Fibroblast of pulmonary artery (primary cell): Measurements from ENCODE around the gene RPTOR.
A peak's percentile ranks its signal among the peaks of the same experiment; 100 is the strongest.

ENCODE experiments used
- DNase-seq: peaks from one replicate; pipeline ENCODE4 v3.0.0-alpha.2; 2010; ENCODE audit warnings: low read depth
- H3K4me3 ChIP-seq: replicated peaks from 2 replicates; pipeline ENCODE4 v1.5.1; 2011; ENCODE audit warnings: low read depth, mild to moderate bottlenecking, control low read depth, low read length, moderate library complexity
- TF ChIP-seq, protein P1 (sequence below): IDR thresholded peaks from 2 replicates; pipeline ENCODE4 v1.5.1; 2011; ENCODE audit warnings: mild to moderate bottlenecking, control low read depth, low read length, inconsistent platforms; ENCODE audit errors: missing control alignments

Gene RPTOR

DNA sequence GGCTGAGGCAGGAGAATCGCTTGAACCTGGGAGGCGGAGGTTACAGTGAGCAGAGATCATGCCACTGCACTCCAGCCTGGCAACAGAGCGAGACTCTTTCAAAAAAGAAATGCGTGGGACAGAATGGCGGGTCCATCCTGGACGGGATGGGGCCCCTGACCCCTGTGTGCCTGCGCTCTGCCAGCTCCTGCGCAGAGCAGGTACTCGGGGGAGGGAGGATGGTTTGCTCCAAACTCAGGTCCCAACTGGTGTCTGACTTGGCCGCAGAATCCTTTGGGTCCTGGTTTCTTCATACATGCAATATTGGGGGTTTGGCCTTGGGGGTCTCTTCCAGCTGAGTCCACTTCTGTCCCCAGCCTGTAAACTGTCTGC, 457.4 kb downstream of the RPTOR start:
- no peak for DNase-seq
- no peak overlapping the region for H3K4me3 ChIP-seq
- TF ChIP-seq, protein P1, sequence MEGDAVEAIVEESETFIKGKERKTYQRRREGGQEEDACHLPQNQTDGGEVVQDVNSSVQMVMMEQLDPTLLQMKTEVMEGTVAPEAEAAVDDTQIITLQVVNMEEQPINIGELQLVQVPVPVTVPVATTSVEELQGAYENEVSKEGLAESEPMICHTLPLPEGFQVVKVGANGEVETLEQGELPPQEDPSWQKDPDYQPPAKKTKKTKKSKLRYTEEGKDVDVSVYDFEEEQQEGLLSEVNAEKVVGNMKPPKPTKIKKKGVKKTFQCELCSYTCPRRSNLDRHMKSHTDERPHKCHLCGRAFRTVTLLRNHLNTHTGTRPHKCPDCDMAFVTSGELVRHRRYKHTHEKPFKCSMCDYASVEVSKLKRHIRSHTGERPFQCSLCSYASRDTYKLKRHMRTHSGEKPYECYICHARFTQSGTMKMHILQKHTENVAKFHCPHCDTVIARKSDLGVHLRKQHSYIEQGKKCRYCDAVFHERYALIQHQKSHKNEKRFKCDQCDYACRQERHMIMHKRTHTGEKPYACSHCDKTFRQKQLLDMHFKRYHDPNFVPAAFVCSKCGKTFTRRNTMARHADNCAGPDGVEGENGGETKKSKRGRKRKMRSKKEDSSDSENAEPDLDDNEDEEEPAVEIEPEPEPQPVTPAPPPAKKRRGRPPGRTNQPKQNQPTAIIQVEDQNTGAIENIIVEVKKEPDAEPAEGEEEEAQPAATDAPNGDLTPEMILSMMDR = no peak

DNA sequence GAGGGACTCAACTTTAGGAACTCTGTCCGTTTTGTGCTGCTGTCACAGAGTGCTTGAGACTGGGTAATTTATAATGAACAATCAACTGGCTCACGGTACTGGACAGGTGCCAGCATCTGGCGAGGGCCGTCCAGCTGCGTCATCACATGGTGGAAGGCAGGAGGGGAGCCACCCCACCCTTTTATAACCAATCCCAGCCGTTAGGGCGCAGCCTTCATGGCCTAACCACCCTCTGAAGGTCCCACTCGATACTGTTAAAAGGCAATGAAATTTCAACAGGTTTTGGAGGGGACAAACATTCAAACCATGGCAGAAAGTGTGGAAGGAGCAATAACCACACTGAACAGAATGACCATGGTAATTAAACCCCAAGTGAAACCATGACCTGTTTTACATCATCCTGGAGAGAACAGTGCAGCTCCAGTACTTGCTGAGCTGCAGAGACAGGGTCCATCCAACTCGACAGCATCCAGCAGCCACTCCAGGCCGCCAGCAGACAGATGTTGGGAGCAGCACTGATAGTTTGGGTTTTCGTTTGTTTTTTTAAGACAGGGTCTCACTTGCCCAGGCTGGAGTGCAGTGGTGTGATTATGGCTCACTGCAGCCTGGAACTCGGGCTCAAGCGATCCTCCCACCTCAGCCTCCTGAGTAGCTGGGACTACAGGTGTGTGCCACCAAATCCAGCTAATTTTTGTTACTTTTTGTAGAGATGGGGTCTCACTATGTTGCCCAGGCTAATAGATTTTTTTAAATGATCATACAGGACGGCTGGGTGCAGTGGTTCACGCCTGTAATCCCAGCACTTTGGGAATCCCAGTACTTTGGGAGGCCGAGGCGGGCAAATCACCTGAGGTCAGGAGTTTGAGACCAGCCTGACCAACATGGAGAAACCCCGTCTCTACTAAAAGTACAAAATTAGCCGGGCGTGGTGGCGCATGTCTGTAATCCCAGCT, 458.0 kb downstream of the RPTOR start:
- DNase-seq = peak; percentile 66
- TF ChIP-seq, protein P1 = no peak
- no peak overlapping the region for H3K4me3 ChIP-seq

DNA sequence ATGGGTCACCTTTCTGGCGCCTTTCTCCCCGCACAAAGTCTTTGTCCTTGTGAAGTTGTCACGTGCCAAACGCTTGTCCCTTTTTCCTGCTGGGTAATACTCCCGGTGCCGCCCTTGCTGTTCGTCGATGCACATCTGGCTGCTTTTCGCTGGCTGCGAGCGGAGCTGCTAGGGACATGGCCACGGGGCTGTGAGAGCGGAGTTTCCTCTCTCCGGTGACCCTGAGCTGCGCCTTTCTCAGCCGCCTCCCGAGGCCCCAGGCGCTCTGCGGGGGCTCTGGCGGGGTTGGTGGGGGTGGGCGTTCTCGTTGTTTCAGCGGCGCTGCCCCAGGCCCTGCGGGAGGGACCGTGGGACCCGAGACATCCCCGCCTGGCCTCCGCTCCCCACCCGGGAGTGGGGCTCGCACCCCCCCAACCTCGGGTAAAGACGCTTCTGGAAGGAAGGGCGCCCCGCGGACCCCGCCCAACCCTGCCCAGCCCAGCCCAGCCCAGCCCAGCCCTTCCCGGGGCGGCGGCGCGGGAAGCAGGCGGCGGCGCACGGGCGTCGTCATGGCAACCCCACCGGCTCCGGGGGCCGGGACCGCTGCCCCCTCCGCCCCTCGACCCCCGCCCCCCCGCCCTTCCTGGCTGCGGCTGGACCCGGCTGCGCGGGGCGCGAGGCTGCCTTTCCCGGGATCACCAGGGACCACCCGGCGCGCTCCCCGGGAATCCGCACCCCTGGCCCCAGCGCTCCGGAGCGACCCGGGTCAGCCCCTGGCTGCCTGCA, 459.3 kb downstream of the RPTOR start:
- H3K4me3 ChIP-seq = no peak overlapping the region
- DNase-seq = no peak

DNA sequence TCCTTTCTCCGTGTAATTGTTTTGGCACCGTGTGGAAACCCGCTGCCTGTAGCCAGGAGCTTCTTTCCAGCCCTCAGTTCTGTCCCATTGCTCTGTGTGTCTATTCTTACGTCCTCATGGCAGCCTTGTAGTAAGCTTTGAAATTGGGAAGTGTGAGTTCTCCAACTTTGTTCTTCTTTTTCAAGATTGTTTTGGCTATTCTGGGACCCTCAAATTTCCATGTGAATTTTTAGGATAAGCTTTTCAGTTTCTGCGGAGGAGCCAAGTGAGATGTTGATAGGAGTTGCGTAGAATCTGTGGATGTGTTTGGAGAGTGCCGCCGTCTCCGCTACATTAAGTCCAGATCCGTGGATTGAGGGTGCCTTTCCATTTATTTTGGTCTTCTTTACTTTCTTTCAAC, 462.3 kb downstream of the RPTOR start:
- no peak for DNase-seq
- TF ChIP-seq, protein P1 = no peak
- H3K4me3 ChIP-seq = no peak overlapping the region

More for the DNA sequence above, 459.3 kb downstream of the RPTOR start:
- TF ChIP-seq, protein P1 = no peak

DNA sequence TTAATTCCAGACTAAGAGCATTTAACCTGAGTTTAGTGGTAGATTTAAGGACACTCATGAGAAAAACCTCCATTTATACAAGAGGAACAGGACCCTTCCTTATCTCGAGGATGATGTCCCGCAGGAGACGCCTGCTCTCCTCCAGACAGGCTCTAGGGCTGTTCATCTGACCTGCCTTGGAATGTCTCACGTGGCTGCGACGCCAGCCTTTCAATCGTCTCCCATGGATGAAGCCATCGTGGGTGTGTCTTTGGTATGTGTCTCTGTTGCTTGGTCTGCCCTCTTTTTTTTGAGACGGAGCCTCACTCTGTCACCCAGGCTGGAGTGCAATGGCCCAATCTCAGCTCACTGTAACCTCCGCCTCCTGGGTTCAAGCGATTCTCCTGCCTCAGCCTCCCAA, 463.5 kb downstream of the RPTOR start:
- no peak overlapping the region for H3K4me3 ChIP-seq
- no peak for DNase-seq
- TF ChIP-seq, protein P1 = no peak

DNA sequence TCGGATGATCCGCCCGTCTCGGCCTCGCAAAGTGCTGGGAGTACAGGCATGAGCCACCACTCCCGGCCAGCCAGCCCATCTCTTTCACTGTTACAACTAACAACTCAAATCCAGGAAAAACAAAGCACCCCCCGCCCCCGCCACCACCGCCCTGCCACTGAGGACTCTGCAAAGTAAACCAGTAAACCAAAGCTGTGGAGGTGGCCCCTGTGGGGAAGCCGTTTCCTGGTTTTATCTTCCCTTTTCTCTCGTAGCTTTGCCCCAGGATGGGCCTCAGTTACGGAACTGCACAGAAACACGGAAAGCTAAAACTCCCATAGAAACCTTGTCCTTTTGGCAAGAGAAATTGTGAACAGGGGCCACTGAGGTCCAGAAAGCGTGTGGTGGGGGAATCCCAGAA, 464.5 kb downstream of the RPTOR start:
- no peak for DNase-seq
- no peak overlapping the region for H3K4me3 ChIP-seq
- TF ChIP-seq, protein P1 = no peak
